HK-2 (cell line): ENCODE data around the gene BABAM2.

Experiments used
- DNase-seq: peaks from one replicate; pipeline ENCODE4 v3.0.0-alpha.2; 2018; ENCODE audit not compliant: unreplicated experiment

Gene BABAM2

GRCh38 chr2:28128281-28128950 lies 237.9 kb downstream of the BABAM2 start:
- DNase-seq = no peak

GRCh38 chr2:28129955-28130695 lies 239.6 kb downstream of the BABAM2 start:
- DNase-seq = no peak

- no peak for DNase-seq
Measured at GRCh38 chr2:28133778-28134177, 243.2 kb downstream of the BABAM2 start.

- no peak for DNase-seq
Measured at GRCh38 chr2:28134262-28134812, 243.8 kb downstream of the BABAM2 start.

GRCh38 chr2:28134857-28135256 lies 244.3 kb downstream of the BABAM2 start:
- DNase-seq = no peak

DNA sequence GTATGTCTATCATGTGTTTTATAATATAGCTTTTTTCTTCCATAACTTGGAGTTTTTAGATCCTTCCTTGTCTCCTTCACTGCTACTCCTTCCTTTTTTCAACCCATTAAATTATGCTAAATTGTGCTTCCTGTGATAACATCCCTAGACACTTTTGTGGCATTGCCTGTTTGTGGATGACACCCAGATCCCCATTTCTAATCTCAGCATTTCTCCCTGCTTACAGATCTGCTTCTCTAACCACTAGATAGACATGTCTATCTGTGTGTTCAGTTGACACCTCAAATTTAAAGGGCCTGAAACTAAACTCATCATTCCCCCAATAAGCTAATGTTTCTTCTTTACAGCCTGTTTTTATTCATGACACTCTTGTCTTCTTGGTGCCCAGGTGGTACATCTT lies 244.8 kb downstream of the BABAM2 start:
- DNase-seq = no peak

DNA sequence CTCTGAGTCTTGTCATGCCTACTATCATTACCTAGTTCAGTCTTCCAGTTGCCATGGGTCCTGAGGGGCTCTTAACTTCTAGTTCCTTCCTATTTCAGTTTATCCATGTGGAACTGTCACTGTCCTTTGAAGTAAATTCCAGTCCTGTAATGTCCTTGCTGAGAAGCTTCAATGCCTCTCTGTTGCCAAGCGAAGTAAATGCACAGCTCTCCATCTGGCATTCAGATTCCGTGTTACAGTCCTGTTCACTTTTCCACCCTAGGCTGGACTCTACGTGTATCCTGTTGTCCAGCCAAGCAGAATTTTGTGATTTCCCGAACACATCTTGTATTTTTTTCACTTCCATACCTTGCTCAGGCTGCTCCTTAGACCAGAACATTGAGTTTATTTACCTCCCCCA lies 245.3 kb downstream of the BABAM2 start:
- DNase-seq = no peak

- DNase-seq = no peak
Measured at GRCh38 chr2:28136556-28136955, 246.0 kb downstream of the BABAM2 start.

- no peak for DNase-seq
Measured at GRCh38 chr2:28137221-28137620, 246.7 kb downstream of the BABAM2 start.

DNA sequence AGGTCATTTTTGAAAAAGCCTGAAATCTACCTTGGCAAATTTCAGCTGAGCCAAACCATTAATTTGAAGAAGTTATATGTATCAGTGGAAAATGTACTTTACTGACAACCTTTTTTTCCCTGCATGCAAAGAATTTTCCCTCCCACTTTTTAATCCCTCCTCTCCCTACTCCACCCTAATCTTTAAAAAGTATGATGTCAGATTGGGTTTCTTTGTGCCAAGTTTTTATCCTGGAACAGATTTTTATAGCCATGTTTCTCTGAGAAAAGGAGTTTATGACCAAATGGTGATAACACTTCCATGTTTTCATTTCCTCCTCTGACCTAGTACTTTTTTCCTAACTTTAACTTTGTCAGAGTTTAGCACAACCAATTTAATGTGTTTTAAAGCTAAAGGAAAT lies 251.9 kb downstream of the BABAM2 start:
- no peak for DNase-seq

- DNase-seq = no peak
Measured at GRCh38 chr2:28148000-28148399, 257.5 kb downstream of the BABAM2 start.

- DNase-seq = no peak
Measured at GRCh38 chr2:28148566-28148965, 258.0 kb downstream of the BABAM2 start.

- no peak for DNase-seq
Measured at GRCh38 chr2:28150236-28150915, 259.8 kb downstream of the BABAM2 start.

GRCh38 chr2:28150994-28151393 lies 260.5 kb downstream of the BABAM2 start:
- DNase-seq = no peak

GRCh38 chr2:28152585-28153280 lies 262.2 kb downstream of the BABAM2 start:
- DNase-seq = peak; percentile 15

- no peak for DNase-seq
Measured at GRCh38 chr2:28153851-28154250, 263.3 kb downstream of the BABAM2 start.

- DNase-seq = no peak
Measured at GRCh38 chr2:28155086-28155485, 264.6 kb downstream of the BABAM2 start.

DNA sequence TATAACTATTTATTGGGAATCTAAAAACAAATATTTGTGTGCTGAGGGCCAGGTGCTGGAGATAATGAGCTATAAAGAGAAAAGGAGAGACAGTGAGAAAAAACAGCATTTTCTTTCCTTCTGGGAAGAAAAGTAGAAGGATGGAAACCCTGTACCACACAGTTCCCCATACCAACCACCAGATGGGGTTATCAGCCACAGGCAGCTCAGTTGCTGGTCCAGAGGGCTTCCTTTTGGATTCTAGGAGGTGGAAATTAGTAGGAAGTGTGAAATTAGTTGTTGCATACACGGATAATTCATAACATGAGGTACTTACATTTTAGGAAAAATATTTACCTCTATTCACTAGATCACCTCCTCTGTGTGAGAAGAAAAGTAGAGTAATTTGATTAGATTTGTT lies 265.1 kb downstream of the BABAM2 start:
- peak; percentile 31 for DNase-seq

DNA sequence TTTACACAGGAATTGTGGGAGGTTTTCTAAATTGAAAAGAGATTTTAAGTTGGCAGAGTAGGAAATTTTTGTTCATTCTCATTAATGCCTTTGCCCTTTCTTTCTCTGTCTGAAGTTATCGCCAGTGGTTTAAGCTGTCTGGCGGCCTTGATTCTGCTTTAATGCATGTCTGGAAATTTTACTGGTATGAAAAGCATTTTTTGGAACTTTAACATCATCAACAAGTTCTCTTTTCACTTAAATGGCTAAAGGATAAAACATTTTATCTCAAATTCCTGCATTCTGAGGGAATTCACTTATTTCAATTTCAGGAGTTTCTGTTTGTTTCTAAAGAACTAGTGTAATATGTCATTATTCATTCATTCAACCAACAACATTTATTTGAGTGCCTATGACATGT lies 268.3 kb downstream of the BABAM2 start:
- DNase-seq = no peak

DNA sequence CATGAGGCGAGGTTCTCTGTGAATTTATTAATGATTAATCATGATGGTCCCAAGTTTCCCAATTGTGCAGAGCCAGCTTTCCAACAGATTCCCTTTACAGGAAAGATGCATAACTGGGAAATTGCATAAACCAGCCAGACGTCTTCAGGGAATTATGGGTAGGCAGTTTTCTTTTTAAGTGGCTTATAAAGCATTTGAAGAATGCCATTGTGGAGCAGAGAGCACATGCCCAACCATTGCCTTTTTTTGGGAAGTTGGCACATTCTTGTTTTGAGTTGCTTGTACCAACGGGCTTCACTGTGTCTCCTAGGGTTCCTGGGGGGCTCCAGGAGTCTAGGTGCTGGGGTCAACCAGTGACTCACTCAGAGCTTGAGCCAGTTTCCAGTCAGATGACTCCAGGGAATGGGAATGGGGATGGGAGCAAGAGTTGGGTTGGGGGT lies 270.5 kb downstream of the BABAM2 start:
- peak; percentile 70 for DNase-seq

GRCh38 chr2:28161466-28161865 lies 270.9 kb downstream of the BABAM2 start:
- DNase-seq = no peak

- DNase-seq = no peak
Measured at GRCh38 chr2:28162564-28162963, 272.0 kb downstream of the BABAM2 start.
